Neural progenitor cell (in vitro differentiated cells): ENCODE measurements around the gene PTPA.

ENCODE experiments used
- EZH2 ChIP-seq: fragments of 200-600 bp; sonication (generic); IDR thresholded peaks from 2 replicates; pipeline ENCODE4 v1.6.1; 2017; ENCODE audit warnings: antibody characterized with exemption, mild to moderate bottlenecking, moderate library complexity
- TF ChIP-seq, protein P1 (sequence below): fragments of 200-600 bp; sonication (generic); IDR thresholded peaks from 2 replicates; pipeline ENCODE4 v1.5.1; 2017; ENCODE audit warnings: antibody characterized with exemption, mild to moderate bottlenecking

DNA sequence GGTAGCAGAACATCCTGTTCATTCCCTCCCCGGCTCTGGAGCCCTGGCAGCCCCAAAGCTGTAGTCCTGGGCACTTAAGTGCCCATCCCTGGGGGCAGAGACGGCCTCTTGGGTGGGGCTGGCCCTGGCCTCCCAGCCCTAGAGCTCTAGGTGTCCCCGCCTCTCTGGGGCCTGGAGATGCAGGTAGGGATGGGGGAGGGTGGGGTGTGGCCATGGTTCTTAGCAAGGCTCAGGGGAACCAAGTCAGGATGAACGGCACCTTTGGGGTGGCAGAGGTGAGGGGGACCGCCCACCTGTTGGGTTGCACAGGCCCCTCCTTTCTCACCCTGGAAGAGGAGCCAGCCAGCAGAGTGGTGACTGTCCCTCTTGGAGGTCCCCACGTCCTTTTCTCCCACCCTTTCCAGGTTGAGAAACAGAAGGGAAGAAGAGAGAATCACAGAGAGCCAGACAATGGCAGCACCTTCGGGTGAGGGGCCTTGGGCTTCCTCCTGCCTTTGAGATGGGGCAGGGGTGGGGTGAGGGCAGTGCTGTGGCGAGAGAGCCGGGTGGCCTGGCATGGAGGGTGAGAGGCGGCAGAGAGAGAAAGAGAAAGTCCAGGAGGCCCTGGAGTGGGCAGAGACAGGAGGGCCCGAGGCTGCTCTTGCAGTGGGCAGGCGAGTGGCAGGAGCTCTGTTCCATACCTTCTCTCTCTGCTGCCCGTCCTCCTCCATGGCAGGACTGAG lies 3.0 kb upstream of the PTPA start:
- TF ChIP-seq, protein P1, sequence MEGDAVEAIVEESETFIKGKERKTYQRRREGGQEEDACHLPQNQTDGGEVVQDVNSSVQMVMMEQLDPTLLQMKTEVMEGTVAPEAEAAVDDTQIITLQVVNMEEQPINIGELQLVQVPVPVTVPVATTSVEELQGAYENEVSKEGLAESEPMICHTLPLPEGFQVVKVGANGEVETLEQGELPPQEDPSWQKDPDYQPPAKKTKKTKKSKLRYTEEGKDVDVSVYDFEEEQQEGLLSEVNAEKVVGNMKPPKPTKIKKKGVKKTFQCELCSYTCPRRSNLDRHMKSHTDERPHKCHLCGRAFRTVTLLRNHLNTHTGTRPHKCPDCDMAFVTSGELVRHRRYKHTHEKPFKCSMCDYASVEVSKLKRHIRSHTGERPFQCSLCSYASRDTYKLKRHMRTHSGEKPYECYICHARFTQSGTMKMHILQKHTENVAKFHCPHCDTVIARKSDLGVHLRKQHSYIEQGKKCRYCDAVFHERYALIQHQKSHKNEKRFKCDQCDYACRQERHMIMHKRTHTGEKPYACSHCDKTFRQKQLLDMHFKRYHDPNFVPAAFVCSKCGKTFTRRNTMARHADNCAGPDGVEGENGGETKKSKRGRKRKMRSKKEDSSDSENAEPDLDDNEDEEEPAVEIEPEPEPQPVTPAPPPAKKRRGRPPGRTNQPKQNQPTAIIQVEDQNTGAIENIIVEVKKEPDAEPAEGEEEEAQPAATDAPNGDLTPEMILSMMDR = no peak
- TF ChIP-seq EZH2 = no peak
